Fibroblast of the aortic adventitia (primary cell): ENCODE data around the gene LAMA2. TPM values are rescaled to one million over a fixed set of nuclear protein-coding genes. Genes with fewer than 3 reads are reported as not detected.
A peak's percentile ranks its signal among the peaks of the same experiment; 100 is the strongest.

Source experiments
- DNase-seq: peaks from one replicate; pipeline ENCODE4 v3.0.0-alpha.2; 2010; ENCODE audit warnings: low read depth
- H3K4me3 ChIP-seq: 2 replicates; pipeline ENCODE4 v1.5.1; 2011; ENCODE audit warnings: low read depth, mild to moderate bottlenecking, control low read depth, low read length, moderate library complexity
- CTCF ChIP-seq: IDR thresholded peaks from 2 replicates; pipeline ENCODE4 v1.5.1; 2011; ENCODE audit warnings: mild to moderate bottlenecking, low read length, control low read depth, inconsistent platforms; ENCODE audit not compliant: insufficient read depth
- total RNA-seq: library from RNA; depleted of rRNA; stranded (reverse); fragments of >200 nt; gene quantifications from 2 replicates; pipeline ENCODE4 v1.2.3, GENCODE V29; 2012; ENCODE audit warnings: low replicate concordance

The LAMA2 gene
- total RNA-seq, 1 donor, result 99.1 TPM

GRCh38 chr6:129494586-129494985, 611.6 kb downstream of the LAMA2 start:
- no peak for TF ChIP-seq CTCF
- no peak for DNase-seq
- H3K4me3 ChIP-seq, result no peak overlapping the region

- no peak for TF ChIP-seq CTCF
- no peak for DNase-seq
- no peak overlapping the region for H3K4me3 ChIP-seq
These were observed 612.7 kb downstream of the LAMA2 start for GRCh38 chr6:129495652-129496051.

GRCh38 chr6:129497481-129498441, 614.8 kb downstream of the LAMA2 start:
- no peak overlapping the region for H3K4me3 ChIP-seq
- DNase-seq, result no peak
- no peak for TF ChIP-seq CTCF

- TF ChIP-seq CTCF, result no peak
- DNase-seq, result peak; percentile 64
- H3K4me3 ChIP-seq, result no peak overlapping the region
These were observed 615.6 kb downstream of the LAMA2 start for GRCh38 chr6:129498541-129498940.

- peak; percentile 79 for DNase-seq
- no peak overlapping the region for H3K4me3 ChIP-seq
- peak; percentile 40 for TF ChIP-seq CTCF
These were observed 616.3 kb downstream of the LAMA2 start for GRCh38 chr6:129498950-129499842.

- TF ChIP-seq CTCF, result no peak
- H3K4me3 ChIP-seq, result no peak overlapping the region
- DNase-seq, result no peak
These were observed 616.9 kb downstream of the LAMA2 start for GRCh38 chr6:129499843-129500219.
